Liver (tissue), 3 donors: ENCODE results near the gene ADAMTS2.

Source experiments
- CTCF ChIP-seq: fragments of 150-350 bp; IDR thresholded peaks from 2 replicates; pipeline ENCODE4 v1.5.1; 2017; ENCODE audit warnings: improper control_type of control experiment, low read depth, low read length; ENCODE audit not compliant: missing input control
- HNF4A ChIP-seq, 2 donors: conservative IDR thresholded peaks; 2 replicates each; pipeline ENCODE4 v1.6.1; 2016; ENCODE audit warnings: antibody characterized with exemption in 2 of 2, mild to moderate bottlenecking in 2 of 2
- JUND ChIP-seq, 2 donors: IDR thresholded peaks; 2 replicates each; pipeline ENCODE4 v1.6.1; 2016; ENCODE audit warnings: antibody characterized with exemption in 2 of 2
- MAX ChIP-seq: IDR thresholded peaks from 2 replicates; pipeline ENCODE4 v1.6.1; 2016; ENCODE audit warnings: antibody characterized with exemption
- RXRA ChIP-seq, 2 donors: IDR thresholded peaks; 2 replicates each; pipeline ENCODE4 v1.6.1; 2017 to 2018; ENCODE audit warnings: antibody characterized with exemption in 2 of 2, mild to moderate bottlenecking in 1 of 2
- TAF1 ChIP-seq: conservative IDR thresholded peaks from 2 replicates; pipeline ENCODE4 v1.6.1; 2016; ENCODE audit warnings: antibody characterized with exemption, mild to moderate bottlenecking
- YY1 ChIP-seq: IDR thresholded peaks from 2 replicates; pipeline ENCODE4 v1.6.1; 2016; ENCODE audit warnings: antibody characterized with exemption, mild to moderate bottlenecking
- TF ChIP-seq, protein P1 (sequence below): IDR thresholded peaks from 2 replicates; pipeline ENCODE4 v1.6.1; 2016; ENCODE audit warnings: antibody characterized with exemption, mild to moderate bottlenecking
- donor health status: healthy.
- donor health status: healthy.

- TF ChIP-seq YY1 (no peak), HNF4A (conservative IDR thresholded peaks at IDR 0.05) (no peak), JUND (IDR thresholded peaks at IDR 0.05) (no peak), CTCF (no peak), RXRA (IDR thresholded peaks at IDR 0.05) (no peak), MAX (no peak), TAF1 (no peak)
- TF ChIP-seq, protein P1, sequence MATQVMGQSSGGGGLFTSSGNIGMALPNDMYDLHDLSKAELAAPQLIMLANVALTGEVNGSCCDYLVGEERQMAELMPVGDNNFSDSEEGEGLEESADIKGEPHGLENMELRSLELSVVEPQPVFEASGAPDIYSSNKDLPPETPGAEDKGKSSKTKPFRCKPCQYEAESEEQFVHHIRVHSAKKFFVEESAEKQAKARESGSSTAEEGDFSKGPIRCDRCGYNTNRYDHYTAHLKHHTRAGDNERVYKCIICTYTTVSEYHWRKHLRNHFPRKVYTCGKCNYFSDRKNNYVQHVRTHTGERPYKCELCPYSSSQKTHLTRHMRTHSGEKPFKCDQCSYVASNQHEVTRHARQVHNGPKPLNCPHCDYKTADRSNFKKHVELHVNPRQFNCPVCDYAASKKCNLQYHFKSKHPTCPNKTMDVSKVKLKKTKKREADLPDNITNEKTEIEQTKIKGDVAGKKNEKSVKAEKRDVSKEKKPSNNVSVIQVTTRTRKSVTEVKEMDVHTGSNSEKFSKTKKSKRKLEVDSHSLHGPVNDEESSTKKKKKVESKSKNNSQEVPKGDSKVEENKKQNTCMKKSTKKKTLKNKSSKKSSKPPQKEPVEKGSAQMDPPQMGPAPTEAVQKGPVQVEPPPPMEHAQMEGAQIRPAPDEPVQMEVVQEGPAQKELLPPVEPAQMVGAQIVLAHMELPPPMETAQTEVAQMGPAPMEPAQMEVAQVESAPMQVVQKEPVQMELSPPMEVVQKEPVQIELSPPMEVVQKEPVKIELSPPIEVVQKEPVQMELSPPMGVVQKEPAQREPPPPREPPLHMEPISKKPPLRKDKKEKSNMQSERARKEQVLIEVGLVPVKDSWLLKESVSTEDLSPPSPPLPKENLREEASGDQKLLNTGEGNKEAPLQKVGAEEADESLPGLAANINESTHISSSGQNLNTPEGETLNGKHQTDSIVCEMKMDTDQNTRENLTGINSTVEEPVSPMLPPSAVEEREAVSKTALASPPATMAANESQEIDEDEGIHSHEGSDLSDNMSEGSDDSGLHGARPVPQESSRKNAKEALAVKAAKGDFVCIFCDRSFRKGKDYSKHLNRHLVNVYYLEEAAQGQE = no peak
These were observed 217.9 kb downstream of the ADAMTS2 start for GRCh38 chr5:179127136-179128040.
